Endothelial cell (in vitro differentiated cells): ENCODE measurements around the gene HINT2. TPM values are rescaled to one million over a fixed set of nuclear protein-coding genes. Genes with fewer than 3 reads are reported as not detected.

ENCODE experiments used
- DNase-seq: peaks from one replicate; pipeline ENCODE4 v3.0.0; 2021; ENCODE audit warnings: low spot score
- H3K27ac Mint-ChIP-seq: one replicate; pipeline ENCODE4 v1.8.0; 2021; ENCODE audit warnings: mixed read lengths, inconsistent platforms; ENCODE audit not compliant: unreplicated experiment
- H3K27me3 Mint-ChIP-seq: one replicate; pipeline ENCODE4 v1.8.0; 2021; ENCODE audit warnings: mild to moderate bottlenecking, moderate library complexity, mixed read lengths, inconsistent platforms; ENCODE audit not compliant: unreplicated experiment
- H3K36me3 Mint-ChIP-seq: one replicate; pipeline ENCODE4 v1.8.0; 2021; ENCODE audit warnings: mild to moderate bottlenecking, low read depth, mixed read lengths, inconsistent platforms; ENCODE audit not compliant: unreplicated experiment
- H3K4me1 Mint-ChIP-seq: one replicate; pipeline ENCODE4 v1.8.0; 2021; ENCODE audit warnings: mild to moderate bottlenecking, mixed read lengths, inconsistent platforms; ENCODE audit not compliant: unreplicated experiment
- H3K4me3 Mint-ChIP-seq: one replicate; pipeline ENCODE4 v1.8.0; 2021; ENCODE audit warnings: mild to moderate bottlenecking, mixed read lengths, inconsistent platforms; ENCODE audit not compliant: unreplicated experiment
- H3K9me3 Mint-ChIP-seq: one replicate; pipeline ENCODE4 v1.8.0; 2021; ENCODE audit warnings: mixed read lengths, inconsistent platforms; ENCODE audit not compliant: unreplicated experiment
- total RNA-seq: library from RNA; stranded (reverse); fragmentation: NEBNext Ultra II Directional; extraction: Animal tissue kit (Norgen Biotek cat#: 25700); gene quantifications from one replicate; pipeline ENCODE4 v1.2.1, GENCODE V29; 2021; ENCODE audit not compliant: unreplicated experiment
- TF ChIP-seq, protein P1 (sequence below): fragments of 200-600 bp; sonication (generic); IDR thresholded peaks from one replicate; pipeline ENCODE4 v1.5.0; 2021; ENCODE audit warnings: antibody characterized with exemption; ENCODE audit not compliant: unreplicated experiment

HINT2 gene
- total RNA-seq, 1 donor from 2014 or later: 43.3 TPM

DNA sequence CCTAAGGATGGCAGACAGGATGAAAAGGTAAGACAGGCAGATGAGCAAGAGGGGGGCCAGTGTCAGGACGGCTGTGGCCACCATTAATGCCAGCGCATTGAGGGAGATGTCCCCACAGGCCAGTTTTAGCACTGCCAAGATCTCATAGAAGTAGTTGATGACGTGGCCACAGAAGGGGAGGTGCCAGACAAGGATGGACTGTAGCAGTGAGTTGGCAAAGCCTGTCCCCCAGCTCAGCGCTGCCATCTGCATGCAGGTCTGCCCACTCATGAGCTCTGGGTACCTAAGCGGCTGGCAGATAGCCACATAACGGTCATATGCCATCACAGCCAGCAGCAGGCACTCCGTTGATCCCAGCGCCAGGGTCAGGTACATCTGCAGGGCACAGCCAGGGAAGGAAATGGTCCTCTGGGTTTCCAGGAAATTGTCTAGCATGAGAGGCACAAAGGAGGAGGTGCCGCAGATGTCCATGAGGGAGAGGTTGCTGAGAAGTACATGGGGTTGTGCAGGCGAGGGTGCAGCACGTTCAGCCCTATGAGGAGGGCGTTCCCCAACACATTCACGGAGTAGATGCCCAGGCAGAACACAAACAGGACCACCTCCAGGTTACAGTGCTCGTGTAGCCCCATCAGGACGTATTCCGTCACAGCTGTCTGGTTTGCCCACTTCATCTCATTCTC, 44.6 kb upstream of the HINT2 start:
- Mint-ChIP-seq H3K4me3 (no peak overlapping the region), H3K27ac (no peak overlapping the region), H3K4me1 (peaks cover 21% of the 10 kb centered on the region), H3K27me3 (peaks cover 17% of the 10 kb centered on the region), H3K36me3 (peaks cover 4% of the 10 kb centered on the region), H3K9me3 (no peaks in the 10 kb centered on the region)
- no peak for DNase-seq
- TF ChIP-seq, protein P1, sequence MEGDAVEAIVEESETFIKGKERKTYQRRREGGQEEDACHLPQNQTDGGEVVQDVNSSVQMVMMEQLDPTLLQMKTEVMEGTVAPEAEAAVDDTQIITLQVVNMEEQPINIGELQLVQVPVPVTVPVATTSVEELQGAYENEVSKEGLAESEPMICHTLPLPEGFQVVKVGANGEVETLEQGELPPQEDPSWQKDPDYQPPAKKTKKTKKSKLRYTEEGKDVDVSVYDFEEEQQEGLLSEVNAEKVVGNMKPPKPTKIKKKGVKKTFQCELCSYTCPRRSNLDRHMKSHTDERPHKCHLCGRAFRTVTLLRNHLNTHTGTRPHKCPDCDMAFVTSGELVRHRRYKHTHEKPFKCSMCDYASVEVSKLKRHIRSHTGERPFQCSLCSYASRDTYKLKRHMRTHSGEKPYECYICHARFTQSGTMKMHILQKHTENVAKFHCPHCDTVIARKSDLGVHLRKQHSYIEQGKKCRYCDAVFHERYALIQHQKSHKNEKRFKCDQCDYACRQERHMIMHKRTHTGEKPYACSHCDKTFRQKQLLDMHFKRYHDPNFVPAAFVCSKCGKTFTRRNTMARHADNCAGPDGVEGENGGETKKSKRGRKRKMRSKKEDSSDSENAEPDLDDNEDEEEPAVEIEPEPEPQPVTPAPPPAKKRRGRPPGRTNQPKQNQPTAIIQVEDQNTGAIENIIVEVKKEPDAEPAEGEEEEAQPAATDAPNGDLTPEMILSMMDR: no peak

DNA sequence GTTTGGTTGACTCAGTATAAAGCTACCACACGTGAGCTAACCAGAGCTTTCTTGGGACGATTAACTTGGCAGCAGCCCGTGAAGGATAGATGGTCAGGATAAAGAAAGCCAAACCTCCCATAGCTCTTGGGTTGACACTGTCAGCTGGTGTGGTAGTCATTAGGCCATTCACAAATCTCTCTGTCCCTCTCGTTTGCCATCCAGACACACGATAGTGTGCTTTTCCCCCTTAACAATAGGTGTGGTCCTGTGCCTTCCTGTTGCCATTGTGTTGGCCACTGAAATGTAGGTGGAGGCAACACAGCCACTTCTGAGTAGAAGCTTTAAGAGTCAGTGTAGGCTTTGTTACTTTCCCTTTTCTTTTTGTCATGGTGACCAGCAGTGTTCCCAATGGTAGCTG, 43.6 kb upstream of the HINT2 start:
- Mint-ChIP-seq H3K36me3 (peaks cover 4% of the 10 kb centered on the region), H3K4me3 (no peak overlapping the region), H3K9me3 (no peaks in the 10 kb centered on the region), H3K27me3 (peaks cover 18% of the 10 kb centered on the region), H3K4me1 (peaks cover 14% of the 10 kb centered on the region), H3K27ac (no peak overlapping the region)
- no peak for DNase-seq
- TF ChIP-seq, protein P1: no peak

DNA sequence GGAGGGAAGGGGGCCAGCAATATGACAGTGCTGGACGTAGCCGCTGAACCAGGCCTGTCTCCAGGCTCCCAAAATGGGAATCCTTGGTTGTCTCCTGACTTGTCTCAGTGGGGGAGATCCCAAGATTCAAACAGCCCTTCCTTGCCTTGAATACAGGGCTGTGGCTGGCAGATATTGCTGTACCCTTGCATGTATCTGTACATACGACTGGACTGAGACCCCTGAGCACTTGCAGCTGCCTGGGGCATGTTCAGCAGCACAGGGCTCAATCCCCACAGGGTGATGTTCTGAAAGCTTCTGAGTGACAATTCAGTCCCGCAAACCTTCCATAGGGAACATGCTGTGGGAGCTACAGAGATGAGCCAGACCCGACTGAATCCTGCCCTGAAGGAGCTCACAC, 42.0 kb upstream of the HINT2 start:
- TF ChIP-seq, protein P1: no peak
- DNase-seq: no peak
- H3K4me3 Mint-ChIP-seq: no peak overlapping the region
- H3K36me3 Mint-ChIP-seq: peaks cover 4% of the 10 kb centered on the region
- peaks cover 14% of the 10 kb centered on the region for H3K4me1 Mint-ChIP-seq
- H3K9me3 Mint-ChIP-seq: no peaks in the 10 kb centered on the region
- no peak overlapping the region for H3K27ac Mint-ChIP-seq
- peaks cover 19% of the 10 kb centered on the region for H3K27me3 Mint-ChIP-seq

DNA sequence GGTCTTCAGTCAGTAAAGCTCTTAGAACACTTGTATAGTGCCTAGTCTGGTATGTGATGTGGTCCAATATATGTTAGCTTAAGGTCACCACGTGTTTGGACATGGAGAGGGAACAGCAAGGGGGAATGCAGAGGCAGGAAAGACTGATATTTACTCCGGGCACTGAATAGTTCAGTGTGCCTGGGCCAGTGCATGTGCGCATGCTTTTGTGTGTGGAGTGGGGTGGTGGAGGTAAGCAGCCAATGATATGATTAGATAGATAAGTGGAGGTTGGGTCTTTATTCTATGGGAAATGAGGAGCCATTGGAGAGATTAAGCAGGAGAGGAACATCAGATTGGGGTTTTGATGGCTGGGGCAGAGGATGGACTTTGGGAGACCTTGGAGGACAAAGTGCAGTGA, 41.4 kb upstream of the HINT2 start:
- H3K27ac Mint-ChIP-seq: no peak overlapping the region
- peaks cover 14% of the 10 kb centered on the region for H3K27me3 Mint-ChIP-seq
- H3K9me3 Mint-ChIP-seq: no peaks in the 10 kb centered on the region
- DNase-seq: no peak
- H3K4me3 Mint-ChIP-seq: no peak overlapping the region
- TF ChIP-seq, protein P1: no peak
- H3K36me3 Mint-ChIP-seq: peaks cover 4% of the 10 kb centered on the region
- H3K4me1 Mint-ChIP-seq: peaks cover 14% of the 10 kb centered on the region

DNA sequence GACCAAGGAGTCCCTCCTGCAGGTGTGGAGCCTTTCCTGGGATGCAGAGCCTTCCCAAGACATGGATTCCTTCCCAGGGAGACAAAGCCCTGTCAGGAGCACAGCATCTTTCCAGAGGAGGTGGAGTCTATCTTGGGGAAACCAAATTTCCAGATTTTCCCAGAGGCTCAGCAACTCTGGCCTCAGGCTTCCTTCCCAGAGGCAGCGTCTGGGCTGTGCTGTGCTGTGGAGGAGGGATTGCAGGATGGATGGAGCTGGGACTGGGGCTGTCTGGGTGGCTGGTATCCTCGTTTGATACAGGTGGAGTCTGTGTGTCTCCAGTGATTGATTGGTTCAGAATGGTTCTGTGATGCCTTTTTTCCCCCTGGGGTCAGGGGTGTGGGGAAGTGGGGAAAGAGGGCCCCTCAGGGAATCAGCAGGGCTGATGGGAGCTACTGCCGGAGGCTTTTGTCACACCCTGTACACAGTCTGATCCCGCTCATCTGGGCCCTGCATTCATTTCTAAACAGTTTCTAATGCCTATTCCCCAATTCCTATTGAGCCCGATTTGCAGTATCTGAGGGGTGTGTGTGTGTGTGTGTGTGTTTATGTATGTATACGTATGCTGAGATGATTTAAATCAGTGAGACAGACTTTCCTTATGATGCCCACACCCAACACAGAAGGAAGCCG, 39.4 kb upstream of the HINT2 start:
- no peaks in the 10 kb centered on the region for H3K9me3 Mint-ChIP-seq
- no peak overlapping the region for H3K27ac Mint-ChIP-seq
- H3K4me3 Mint-ChIP-seq: no peak overlapping the region
- peaks cover 6% of the 10 kb centered on the region for H3K4me1 Mint-ChIP-seq
- peaks cover 14% of the 10 kb centered on the region for H3K27me3 Mint-ChIP-seq
- TF ChIP-seq, protein P1: no peak
- H3K36me3 Mint-ChIP-seq: peaks cover 4% of the 10 kb centered on the region
- peak; percentile 1 for DNase-seq
